OCI-LY1 (cell line): ENCODE measurements around the gene MXI1.

Experiments
- H2AFZ ChIP-seq: fragments of 200-600 bp; sonication (generic), shearing (Covaris generic); 2 replicates; pipeline ENCODE4 v1.6.0; 2014; ENCODE audit warnings: antibody characterized with exemption, mild to moderate bottlenecking, low read length
- H3F3A ChIP-seq: fragments of 200-600 bp; sonication (generic), shearing (Covaris generic); 2 replicates; pipeline ENCODE4 v1.6.0; 2014; ENCODE audit warnings: mild to moderate bottlenecking, antibody characterized with exemption, low read length, moderate library complexity; ENCODE audit not compliant: insufficient read depth
- H3K27ac ChIP-seq: fragments of 200-600 bp; sonication (generic); 2 replicates; pipeline ENCODE4 v1.5.1; 2014; ENCODE audit warnings: low read length, mixed run types, mild to moderate bottlenecking, low read depth; ENCODE audit not compliant: poor library complexity, severe bottlenecking
- H3K27me3 ChIP-seq: fragments of 200-600 bp; sonication (generic); 2 replicates; pipeline ENCODE4 v1.6.0; 2014; ENCODE audit warnings: antibody characterized with exemption, mild to moderate bottlenecking, low read length, moderate library complexity; ENCODE audit not compliant: insufficient read depth
- H3K36me3 ChIP-seq: fragments of 200-600 bp; sonication (generic); 2 replicates; pipeline ENCODE4 v1.6.1; 2014; ENCODE audit warnings: mild to moderate bottlenecking, antibody characterized with exemption, low read length, moderate library complexity, mixed read lengths; ENCODE audit not compliant: insufficient read depth
- H3K4me1 ChIP-seq: fragments of 200-600 bp; sonication (generic); 2 replicates; pipeline ENCODE4 v1.5.1; 2014; ENCODE audit warnings: mild to moderate bottlenecking, low read length, moderate library complexity; ENCODE audit not compliant: insufficient read depth, severe bottlenecking
- H3K4me2 ChIP-seq: fragments of 200-600 bp; sonication (generic), shearing (Covaris generic); 2 replicates; pipeline ENCODE4 v1.6.1; 2014; ENCODE audit warnings: low read length
- H3K4me3 ChIP-seq: fragments of 200-600 bp; sonication (generic); 2 replicates; pipeline ENCODE4 v1.5.1; 2014; ENCODE audit warnings: low read length, low read depth, mild to moderate bottlenecking, mixed read lengths; ENCODE audit not compliant: poor library complexity, severe bottlenecking
- H3K79me2 ChIP-seq: fragments of 200-600 bp; shearing (Covaris generic); 2 replicates; pipeline ENCODE4 v1.6.1; 2016; ENCODE audit warnings: mixed run types, low read length, mixed read lengths; ENCODE audit not compliant: insufficient read depth
- H3K9ac ChIP-seq: fragments of 200-600 bp; sonication (generic), shearing (Covaris generic); 2 replicates; pipeline ENCODE4 v1.6.1; 2014; ENCODE audit warnings: mild to moderate bottlenecking, low read length, mixed read lengths
- H3K9me2 ChIP-seq: fragments of 200-600 bp; sonication (generic), shearing (Covaris generic); 2 replicates; pipeline ENCODE4 v1.6.1; 2014; ENCODE audit warnings: low read depth, mild to moderate bottlenecking, low read length, mixed read lengths
- H3K9me3 ChIP-seq: fragments of 200-600 bp; shearing (Covaris generic); 2 replicates; pipeline ENCODE4 v1.6.1; 2014; ENCODE audit warnings: low read length, mixed read lengths
- H4K20me1 ChIP-seq: fragments of 200-600 bp; sonication (generic), shearing (Covaris generic); 2 replicates; pipeline ENCODE4 v1.6.0; 2016; ENCODE audit warnings: mild to moderate bottlenecking, low read length; ENCODE audit not compliant: insufficient read depth
- EZH2 ChIP-seq: fragments of 200-600 bp; sonication (generic), shearing (Covaris generic); IDR thresholded peaks from 2 replicates; pipeline ENCODE4 v1.8.0; 2017; ENCODE audit warnings: borderline replicate concordance, mixed run types, mild to moderate bottlenecking, antibody characterized with exemption, low read length, moderate library complexity, mixed read lengths
- TF ChIP-seq, protein P1 (sequence below): fragments of 200-600 bp; sonication (generic), shearing (Covaris generic); IDR thresholded peaks from 2 replicates; pipeline ENCODE4 v1.5.1; 2017; ENCODE audit warnings: mild to moderate bottlenecking, antibody characterized with exemption, low read length, moderate library complexity, mixed read lengths

The MXI1 gene

DNA sequence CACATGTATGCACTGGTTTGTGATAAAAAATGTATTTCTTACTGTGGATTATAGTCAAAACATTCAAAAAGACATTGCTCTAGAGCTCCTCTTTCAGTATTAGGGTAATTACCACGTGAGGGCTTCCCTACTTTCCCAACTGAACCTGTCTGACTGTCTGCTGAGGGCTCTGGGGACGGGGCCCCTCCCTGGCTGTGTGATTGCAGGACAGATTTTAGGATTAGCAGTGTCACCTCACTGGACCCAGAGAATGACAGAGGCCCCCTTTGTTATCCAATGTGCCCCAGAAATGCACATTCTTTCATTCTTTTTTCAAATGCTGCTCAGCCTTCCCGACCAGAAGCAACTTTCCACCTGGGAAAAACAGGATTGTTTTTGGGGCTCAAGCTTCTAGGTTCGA, 43.6 kb upstream of the MXI1 start:
- H3K4me1 ChIP-seq = no peaks in the 10 kb centered on the region
- no peak for TF ChIP-seq EZH2
- TF ChIP-seq, protein P1, sequence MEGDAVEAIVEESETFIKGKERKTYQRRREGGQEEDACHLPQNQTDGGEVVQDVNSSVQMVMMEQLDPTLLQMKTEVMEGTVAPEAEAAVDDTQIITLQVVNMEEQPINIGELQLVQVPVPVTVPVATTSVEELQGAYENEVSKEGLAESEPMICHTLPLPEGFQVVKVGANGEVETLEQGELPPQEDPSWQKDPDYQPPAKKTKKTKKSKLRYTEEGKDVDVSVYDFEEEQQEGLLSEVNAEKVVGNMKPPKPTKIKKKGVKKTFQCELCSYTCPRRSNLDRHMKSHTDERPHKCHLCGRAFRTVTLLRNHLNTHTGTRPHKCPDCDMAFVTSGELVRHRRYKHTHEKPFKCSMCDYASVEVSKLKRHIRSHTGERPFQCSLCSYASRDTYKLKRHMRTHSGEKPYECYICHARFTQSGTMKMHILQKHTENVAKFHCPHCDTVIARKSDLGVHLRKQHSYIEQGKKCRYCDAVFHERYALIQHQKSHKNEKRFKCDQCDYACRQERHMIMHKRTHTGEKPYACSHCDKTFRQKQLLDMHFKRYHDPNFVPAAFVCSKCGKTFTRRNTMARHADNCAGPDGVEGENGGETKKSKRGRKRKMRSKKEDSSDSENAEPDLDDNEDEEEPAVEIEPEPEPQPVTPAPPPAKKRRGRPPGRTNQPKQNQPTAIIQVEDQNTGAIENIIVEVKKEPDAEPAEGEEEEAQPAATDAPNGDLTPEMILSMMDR = no peak

DNA sequence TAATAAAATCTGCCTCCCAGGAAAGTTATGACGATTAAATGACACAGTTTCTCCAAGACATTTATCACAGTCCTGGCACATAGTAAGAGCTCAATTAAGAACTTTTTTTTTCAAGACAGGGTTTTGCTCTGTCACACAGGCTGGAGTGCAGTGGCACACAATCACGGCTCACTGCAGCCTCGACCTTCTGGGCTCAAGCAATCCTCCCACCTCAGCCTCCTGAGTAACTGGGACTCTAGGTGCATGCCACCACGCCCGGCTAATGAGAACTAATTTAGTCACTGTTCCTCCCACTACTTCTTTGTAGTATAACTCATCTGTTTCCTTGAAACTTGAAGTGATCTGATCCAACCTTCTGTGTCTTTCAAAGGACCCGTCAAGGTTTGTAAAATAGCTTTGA, 42.2 kb upstream of the MXI1 start:
- Histone ChIP-seq H2AFZ (no peak overlapping the region), H3K9me2 (no peaks in the 10 kb centered on the region), H3K27ac (no peak overlapping the region), H4K20me1 (no peaks in the 10 kb centered on the region), H3K4me1 (no peaks in the 10 kb centered on the region), H3K9me3 (peaks cover 3% of the 10 kb centered on the region), H3K79me2 (no peaks in the 10 kb centered on the region), H3F3A (no peaks in the 10 kb centered on the region), H3K36me3 (no peaks in the 10 kb centered on the region; the same call in 1 of the 2 replicates), H3K9ac (no peak overlapping the region), H3K27me3 (peaks cover 15% of the 10 kb centered on the region; the same call in 1 of the 2 replicates), H3K4me3 (no peak overlapping the region), H3K4me2 (no peak overlapping the region)
- TF ChIP-seq, protein P1 = no peak
- TF ChIP-seq EZH2 = no peak

More for the DNA sequence above, 43.6 kb upstream of the MXI1 start:
- Histone ChIP-seq H3K4me2 (no peak overlapping the region), H3F3A (no peaks in the 10 kb centered on the region), H2AFZ (no peak overlapping the region), H3K4me3 (no peak overlapping the region), H3K79me2 (no peaks in the 10 kb centered on the region), H4K20me1 (no peaks in the 10 kb centered on the region), H3K9me3 (peaks cover 3% of the 10 kb centered on the region), H3K36me3 (no peaks in the 10 kb centered on the region; the same call in 1 of the 2 replicates), H3K9me2 (no peaks in the 10 kb centered on the region), H3K27ac (no peak overlapping the region), H3K9ac (no peak overlapping the region), H3K27me3 (peaks cover 15% of the 10 kb centered on the region; the same call in 1 of the 2 replicates)

DNA sequence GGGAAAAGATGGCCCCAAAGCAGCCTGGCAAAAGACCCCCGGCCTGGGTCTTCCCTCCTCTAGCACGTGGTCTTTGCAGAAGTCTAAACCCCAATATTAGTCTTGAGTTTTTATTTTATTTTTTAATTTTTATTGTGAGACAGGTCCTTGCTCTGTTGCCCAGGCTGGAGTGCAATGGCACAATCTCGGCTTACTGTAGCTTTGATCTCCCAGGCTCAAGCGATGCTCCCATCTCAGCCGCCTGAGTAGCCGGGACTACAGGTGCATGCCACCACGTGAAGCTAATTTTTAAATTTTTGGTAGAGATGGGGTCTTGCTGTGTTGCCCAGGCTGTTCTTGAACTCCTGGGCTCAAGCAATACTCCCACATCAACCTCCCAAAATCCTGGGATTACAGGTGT, 40.3 kb upstream of the MXI1 start:
- no peak overlapping the region for H2AFZ ChIP-seq
- H3K36me3 ChIP-seq = no peaks in the 10 kb centered on the region
- H3K9me2 ChIP-seq = no peaks in the 10 kb centered on the region
- H3K4me3 ChIP-seq = no peak overlapping the region
- H3K27me3 ChIP-seq = peaks cover 18% of the 10 kb centered on the region
- H3K27ac ChIP-seq = no peak overlapping the region
- no peaks in the 10 kb centered on the region for H3K79me2 ChIP-seq
- H3K9ac ChIP-seq = no peak overlapping the region
- TF ChIP-seq, protein P1 = no peak
- TF ChIP-seq EZH2 = no peak
- H3F3A ChIP-seq = no peaks in the 10 kb centered on the region
- H3K4me2 ChIP-seq = no peak overlapping the region
- H3K4me1 ChIP-seq = no peaks in the 10 kb centered on the region
- H4K20me1 ChIP-seq = no peaks in the 10 kb centered on the region
- no peaks in the 10 kb centered on the region for H3K9me3 ChIP-seq
